Astrocyte (in vitro differentiated cells and primary cell): ENCODE measurements around the gene OR51B4. TPM values are rescaled to one million over a fixed set of nuclear protein-coding genes. Genes with fewer than 3 reads are reported as not detected.

ENCODE experiments used
- DNase-seq: peaks from one replicate; pipeline ENCODE4 v3.0.0-alpha.2; 2010; ENCODE audit warnings: low read depth
- FAIRE-seq: peaks from 2 replicates; lab custom pipeline; 2011; peaks lifted over from hg19 to GRCh38; lab: Jason Lieb, UNC
- H2AFZ ChIP-seq: 2 replicates; pipeline ENCODE4 v1.6.0; 2012; ENCODE audit warnings: low read depth, low read length, inconsistent platforms
- H3K27ac ChIP-seq: 2 replicates; pipeline ENCODE4 v1.5.1; 2011; ENCODE audit warnings: low read depth, low read length, inconsistent platforms
- H3K27me3 ChIP-seq: 2 replicates; pipeline ENCODE4 v1.6.0; 2011; ENCODE audit warnings: low read length, inconsistent platforms; ENCODE audit not compliant: insufficient read depth
- H3K36me3 ChIP-seq: 2 replicates; pipeline ENCODE4 v1.5.1; 2011; ENCODE audit warnings: low read length, inconsistent platforms; ENCODE audit not compliant: insufficient read depth
- H3K4me1 ChIP-seq: 2 replicates; pipeline ENCODE4 v1.5.1; 2011; ENCODE audit warnings: low read length, inconsistent platforms; ENCODE audit not compliant: insufficient read depth
- H3K4me2 ChIP-seq: 2 replicates; pipeline ENCODE4 v1.6.0; 2012; ENCODE audit warnings: low read length, inconsistent platforms
- H3K4me3 ChIP-seq: 2 replicates; pipeline ENCODE4 v1.5.1; 2011; ENCODE audit warnings: low read depth, mild to moderate bottlenecking, low read length, inconsistent platforms; ENCODE audit not compliant: insufficient read depth
- H3K79me2 ChIP-seq: 2 replicates; pipeline ENCODE4 v1.6.0; 2012; ENCODE audit warnings: mild to moderate bottlenecking, low read length, inconsistent platforms; ENCODE audit not compliant: insufficient read depth
- H3K9ac ChIP-seq: 2 replicates; pipeline ENCODE4 v1.6.0; 2012; ENCODE audit warnings: mild to moderate bottlenecking, low read length, inconsistent platforms
- H3K9me3 ChIP-seq: 2 replicates; pipeline ENCODE4 v1.5.1; 2012; ENCODE audit warnings: low read depth, mild to moderate bottlenecking, low read length, inconsistent platforms; ENCODE audit not compliant: insufficient read depth
- H4K20me1 ChIP-seq: 2 replicates; pipeline ENCODE4 v1.6.0; 2012; ENCODE audit warnings: low read length, inconsistent platforms; ENCODE audit not compliant: insufficient read depth
- H3K27ac Mint-ChIP-seq: one replicate; pipeline ENCODE4 v1.8.0; 2021; ENCODE audit warnings: mild to moderate bottlenecking, mixed read lengths; ENCODE audit not compliant: unreplicated experiment
- H3K27me3 Mint-ChIP-seq: one replicate; pipeline ENCODE4 v1.8.0; 2021; ENCODE audit warnings: low read depth, mixed read lengths; ENCODE audit not compliant: unreplicated experiment
- H3K36me3 Mint-ChIP-seq: one replicate; pipeline ENCODE4 v1.8.0; 2021; ENCODE audit warnings: low read depth, mixed read lengths; ENCODE audit not compliant: unreplicated experiment
- H3K4me1 Mint-ChIP-seq: one replicate; pipeline ENCODE4 v1.8.0; 2021; ENCODE audit warnings: low read depth, mixed read lengths; ENCODE audit not compliant: unreplicated experiment
- H3K4me3 Mint-ChIP-seq: one replicate; pipeline ENCODE4 v1.8.0; 2021; ENCODE audit warnings: mild to moderate bottlenecking, moderate library complexity, mixed read lengths; ENCODE audit not compliant: unreplicated experiment
- H3K9me3 Mint-ChIP-seq: one replicate; pipeline ENCODE4 v1.8.0; 2021; ENCODE audit warnings: mild to moderate bottlenecking, mixed read lengths; ENCODE audit not compliant: unreplicated experiment
- CTCF ChIP-seq: IDR thresholded peaks from 2 replicates; pipeline ENCODE4 v1.5.1; 2011; ENCODE audit warnings: low read depth, mild to moderate bottlenecking, inconsistent platforms, low read length, moderate library complexity; ENCODE audit not compliant: insufficient read depth
- EZH2 ChIP-seq: IDR thresholded peaks from 2 replicates; pipeline ENCODE4 v1.6.1; 2012; ENCODE audit warnings: mild to moderate bottlenecking, low read length, inconsistent platforms; ENCODE audit not compliant: insufficient read depth
- total RNA-seq: library from RNA; stranded (reverse); gene quantifications from 2 replicates; pipeline ENCODE4 v1.2.1, GENCODE V29; 2021

OR51B4 gene
- total RNA-seq, 1 donor from 2014 or later, result not detected

GRCh38 chr11:5279471-5280090, 22.2 kb downstream of the OR51B4 start:
- Histone ChIP-seq H3K4me3 (no peak overlapping the region), H3K9me3 (no peaks in the 10 kb centered on the region), H3K9ac (no peak overlapping the region), H3K36me3 (no peaks in the 10 kb centered on the region), H3K79me2 (no peaks in the 10 kb centered on the region), H4K20me1 (no peaks in the 10 kb centered on the region), H2AFZ (no peak overlapping the region), H3K4me1 (peaks cover 8% of the 10 kb centered on the region), H3K27ac (peak overlapping the region; percentile 30), H3K4me2 (no peak overlapping the region), H3K27me3 (no peaks in the 10 kb centered on the region)
- FAIRE-seq, result peak; percentile 37
- TF ChIP-seq CTCF (no peak), EZH2 (no peak)
- no peaks in the 10 kb centered on the region for H3K27me3 Mint-ChIP-seq
- peaks cover 17% of the 10 kb centered on the region for H3K4me1 Mint-ChIP-seq
- no peak for DNase-seq
- H3K36me3 Mint-ChIP-seq, result no peaks in the 10 kb centered on the region
- H3K27ac Mint-ChIP-seq, result peak overlapping the region; percentile 70
- no peaks in the 10 kb centered on the region for H3K9me3 Mint-ChIP-seq
- no peak overlapping the region for H3K4me3 Mint-ChIP-seq

GRCh38 chr11:5277807-5278382, 23.9 kb downstream of the OR51B4 start:
- no peaks in the 10 kb centered on the region for H3K9me3 Mint-ChIP-seq
- no peak overlapping the region for H3K4me3 Mint-ChIP-seq
- no peak overlapping the region for H3K27ac Mint-ChIP-seq
- H3K4me1 Mint-ChIP-seq, result peaks cover 22% of the 10 kb centered on the region
- Histone ChIP-seq H2AFZ (no peak overlapping the region), H3K27me3 (no peaks in the 10 kb centered on the region), H3K9ac (no peak overlapping the region), H3K79me2 (no peaks in the 10 kb centered on the region), H3K4me1 (peaks cover 8% of the 10 kb centered on the region), H4K20me1 (no peaks in the 10 kb centered on the region), H3K4me3 (no peak overlapping the region), H3K9me3 (no peaks in the 10 kb centered on the region), H3K36me3 (no peaks in the 10 kb centered on the region), H3K27ac (no peak overlapping the region), H3K4me2 (no peak overlapping the region)
- no peaks in the 10 kb centered on the region for H3K36me3 Mint-ChIP-seq
- H3K27me3 Mint-ChIP-seq, result no peaks in the 10 kb centered on the region
- TF ChIP-seq EZH2 (no peak), CTCF (no peak)
- DNase-seq, result no peak
- no peak for FAIRE-seq

GRCh38 chr11:5276697-5277096, 25.0 kb downstream of the OR51B4 start:
- Histone ChIP-seq H3K27ac (no peak overlapping the region), H4K20me1 (no peaks in the 10 kb centered on the region), H3K9ac (no peak overlapping the region), H2AFZ (no peak overlapping the region), H3K4me2 (no peak overlapping the region), H3K79me2 (no peaks in the 10 kb centered on the region), H3K36me3 (no peaks in the 10 kb centered on the region), H3K4me1 (peaks cover 8% of the 10 kb centered on the region), H3K9me3 (no peaks in the 10 kb centered on the region), H3K4me3 (no peak overlapping the region), H3K27me3 (no peaks in the 10 kb centered on the region)
- H3K9me3 Mint-ChIP-seq, result no peaks in the 10 kb centered on the region
- DNase-seq (no peak), FAIRE-seq (no peak)
- H3K27ac Mint-ChIP-seq, result no peak overlapping the region
- H3K4me3 Mint-ChIP-seq, result no peak overlapping the region
- TF ChIP-seq CTCF, result no peak
- no peak for TF ChIP-seq EZH2
- H3K27me3 Mint-ChIP-seq, result no peaks in the 10 kb centered on the region
- peaks cover 22% of the 10 kb centered on the region for H3K4me1 Mint-ChIP-seq
- no peaks in the 10 kb centered on the region for H3K36me3 Mint-ChIP-seq
